ENCODE measurements around the gene ATP8B1. TPM values are rescaled to one million over a fixed set of nuclear protein-coding genes. Genes with fewer than 3 reads are reported as not detected.
"Not testable (repeated sequence)": the region's sequence is repeated elsewhere in the genome, so short reads cannot be mapped to it uniquely, and the experiment has no call there.

Gene ATP8B1
- polyA plus RNA-seq, 3 donors: 0.02 to 0.11 (median 0.03) TPM

DNA sequence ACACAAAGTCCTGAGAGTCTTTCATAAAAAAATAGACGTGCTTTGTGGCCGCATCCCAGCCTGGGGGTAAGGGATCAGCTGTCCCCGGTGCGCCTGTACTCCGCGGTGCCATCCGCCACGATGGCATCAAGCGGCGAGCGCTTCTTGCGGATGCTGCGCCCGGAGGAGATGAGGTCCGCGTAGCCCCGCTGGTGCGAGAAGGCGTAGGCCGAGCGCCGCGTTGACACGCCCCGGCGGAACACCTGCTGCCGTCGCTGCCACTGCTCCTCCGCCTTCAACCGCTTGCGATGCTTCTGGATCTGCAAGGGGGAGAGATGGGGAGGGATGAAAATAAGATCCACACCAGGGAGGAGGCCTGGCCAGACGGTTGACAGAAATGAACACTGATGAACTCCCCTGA is 154.7 kb downstream of the ATP8B1 start:
- no peak for DNase-seq
- H3K27me3 Mint-ChIP-seq (ENCODE audit: low read depth in 3 of 3): peaks cover 0 to 4% (median 0%) of the 10 kb centered on the region in 3 donors
- no peak overlapping the region for H3K4me3 Mint-ChIP-seq
- Histone ChIP-seq H3K27me3 (ENCODE audit: control insufficient read depth in 2 of 2, insufficient read depth in 2 of 2, low read length in 2 of 2) (no peaks in the 10 kb centered on the region), H3K4me3 (replicated peaks in 1 of 3; ENCODE audit: low read depth in 2 of 3, low read length in 3 of 3) (no peak overlapping the region), H3K27ac (ENCODE audit: low read depth in 1 of 2, low read length in 2 of 2) (no peak overlapping the region), H3K4me2 (replicated peaks; ENCODE audit: extremely low read depth, low read length, poor library complexity, severe bottlenecking) (no peak overlapping the region), H2AFZ (ENCODE audit: insufficient read depth, low read depth, low read length, poor library complexity, severe bottlenecking) (no peak overlapping the region), H3K9me3 (replicated peaks in 1 of 2; ENCODE audit: control insufficient read depth in 1 of 2, insufficient read depth in 1 of 2, low read length in 2 of 2) (no peaks in the 10 kb centered on the region), H3K79me2 (ENCODE audit: insufficient read depth, low read length) (peaks cover 83% of the 10 kb centered on the region), H3K9ac (ENCODE audit: insufficient read depth, low read length, poor library complexity, severe bottlenecking) (no peak overlapping the region), H4K20me1 (ENCODE audit: insufficient read depth, low read length) (peaks cover 9% of the 10 kb centered on the region), H3K4me1 (ENCODE audit: control insufficient read depth in 1 of 2, insufficient read depth in 2 of 2, low read length in 2 of 2) (peaks cover 16 to 21% of the 10 kb centered on the region in 2 donors), H3K36me3 (replicated peaks in 1 of 2; ENCODE audit: control insufficient read depth in 1 of 2, insufficient read depth in 2 of 2, low read length in 2 of 2) (no peaks in the 10 kb centered on the region)
- 97% methylated on average over 26 of the region's 32 CpGs for WGBS (ENCODE audit: insufficient coverage)
- peaks cover 15 to 36% of the 10 kb centered on the region in 2 donors for H3K36me3 Mint-ChIP-seq
- peaks cover 0 to 16% (median 1%) of the 10 kb centered on the region in 7 donors for H3K9me3 Mint-ChIP-seq
- H3K27ac Mint-ChIP-seq: peak overlapping the region in 6 of 7 donors; percentile 13 to 98 (median 94)
- intact Hi-C loops (cut with micrococcal nuclease): loop anchor here in 1 of 2 donors (2.0 kb wide), 1 partner anchor 18 kb away; no protein-coding TSS in a partner anchor
- H3K4me1 Mint-ChIP-seq: peaks cover 20% of the 10 kb centered on the region
- TF ChIP-seq, protein P1, sequence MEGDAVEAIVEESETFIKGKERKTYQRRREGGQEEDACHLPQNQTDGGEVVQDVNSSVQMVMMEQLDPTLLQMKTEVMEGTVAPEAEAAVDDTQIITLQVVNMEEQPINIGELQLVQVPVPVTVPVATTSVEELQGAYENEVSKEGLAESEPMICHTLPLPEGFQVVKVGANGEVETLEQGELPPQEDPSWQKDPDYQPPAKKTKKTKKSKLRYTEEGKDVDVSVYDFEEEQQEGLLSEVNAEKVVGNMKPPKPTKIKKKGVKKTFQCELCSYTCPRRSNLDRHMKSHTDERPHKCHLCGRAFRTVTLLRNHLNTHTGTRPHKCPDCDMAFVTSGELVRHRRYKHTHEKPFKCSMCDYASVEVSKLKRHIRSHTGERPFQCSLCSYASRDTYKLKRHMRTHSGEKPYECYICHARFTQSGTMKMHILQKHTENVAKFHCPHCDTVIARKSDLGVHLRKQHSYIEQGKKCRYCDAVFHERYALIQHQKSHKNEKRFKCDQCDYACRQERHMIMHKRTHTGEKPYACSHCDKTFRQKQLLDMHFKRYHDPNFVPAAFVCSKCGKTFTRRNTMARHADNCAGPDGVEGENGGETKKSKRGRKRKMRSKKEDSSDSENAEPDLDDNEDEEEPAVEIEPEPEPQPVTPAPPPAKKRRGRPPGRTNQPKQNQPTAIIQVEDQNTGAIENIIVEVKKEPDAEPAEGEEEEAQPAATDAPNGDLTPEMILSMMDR (IDR thresholded peaks at IDR 0.05): no peak

DNA sequence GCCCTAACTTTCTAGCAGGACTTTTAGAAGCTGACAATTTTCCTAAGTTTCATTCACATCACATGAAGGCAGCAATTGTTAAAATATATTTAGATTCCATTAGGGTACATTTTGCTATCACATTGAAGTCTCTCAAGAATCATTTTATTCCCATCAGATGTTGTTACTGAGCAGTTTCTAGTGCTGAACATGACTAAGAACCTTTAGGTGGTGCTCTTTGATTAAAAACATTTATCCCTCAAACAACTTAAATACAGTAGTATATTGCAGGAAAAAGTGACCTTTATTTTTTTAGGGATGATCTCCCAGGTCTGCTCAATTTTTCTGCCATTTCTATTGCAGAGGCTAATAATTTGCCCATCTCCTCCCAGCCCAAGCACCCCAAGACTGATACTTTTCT is 158.6 kb downstream of the ATP8B1 start:
- H3K4me3 Mint-ChIP-seq: no peak overlapping the region
- H3K4me3 ChIP-seq (replicated peaks in 1 of 3; ENCODE audit: low read depth in 2 of 3, low read length in 3 of 3): no peak overlapping the region
- H3K27ac ChIP-seq (ENCODE audit: low read depth in 1 of 2, low read length in 2 of 2): no peak overlapping the region
- H3K27me3 ChIP-seq (ENCODE audit: control insufficient read depth in 2 of 2, insufficient read depth in 2 of 2, low read length in 2 of 2): no peaks in the 10 kb centered on the region
- H3K9me3 Mint-ChIP-seq: peaks cover 3 to 28% (median 11%) of the 10 kb centered on the region in 7 donors
- peaks cover 33 to 57% of the 10 kb centered on the region in 2 donors for H3K36me3 Mint-ChIP-seq
- H3K9me3 ChIP-seq (replicated peaks in 1 of 2; ENCODE audit: control insufficient read depth in 1 of 2, insufficient read depth in 1 of 2, low read length in 2 of 2): peaks cover 4 to 10% of the 10 kb centered on the region in 2 donors
- H3K9ac ChIP-seq (ENCODE audit: insufficient read depth, low read length, poor library complexity, severe bottlenecking): no peak overlapping the region
- H3K4me1 ChIP-seq (ENCODE audit: control insufficient read depth in 1 of 2, insufficient read depth in 2 of 2, low read length in 2 of 2): peaks cover 4 to 5% of the 10 kb centered on the region in 2 donors
- peaks cover 0 to 4% (median 0%) of the 10 kb centered on the region in 3 donors for H3K27me3 Mint-ChIP-seq (ENCODE audit: low read depth in 3 of 3)
- no peak for DNase-seq
- peak overlapping the region in 2 of 7 donors; percentile 7 to 10 for H3K27ac Mint-ChIP-seq
- TF ChIP-seq, protein P1 (IDR thresholded peaks at IDR 0.05): peak; percentile 20
- H3K4me1 Mint-ChIP-seq: peaks cover 18% of the 10 kb centered on the region
- H3K79me2 ChIP-seq (ENCODE audit: insufficient read depth, low read length): peaks cover 56% of the 10 kb centered on the region
- H3K36me3 ChIP-seq (replicated peaks in 1 of 2; ENCODE audit: control insufficient read depth in 1 of 2, insufficient read depth in 2 of 2, low read length in 2 of 2): peaks cover 16 to 19% of the 10 kb centered on the region in 2 donors
- H3K4me2 ChIP-seq (replicated peaks; ENCODE audit: extremely low read depth, low read length, poor library complexity, severe bottlenecking): no peak overlapping the region
- peaks cover 9% of the 10 kb centered on the region for H4K20me1 ChIP-seq (ENCODE audit: insufficient read depth, low read length)
- intact Hi-C loops (cut with micrococcal nuclease): no loop called here
- H2AFZ ChIP-seq (ENCODE audit: insufficient read depth, low read depth, low read length, poor library complexity, severe bottlenecking): no peak overlapping the region

DNA sequence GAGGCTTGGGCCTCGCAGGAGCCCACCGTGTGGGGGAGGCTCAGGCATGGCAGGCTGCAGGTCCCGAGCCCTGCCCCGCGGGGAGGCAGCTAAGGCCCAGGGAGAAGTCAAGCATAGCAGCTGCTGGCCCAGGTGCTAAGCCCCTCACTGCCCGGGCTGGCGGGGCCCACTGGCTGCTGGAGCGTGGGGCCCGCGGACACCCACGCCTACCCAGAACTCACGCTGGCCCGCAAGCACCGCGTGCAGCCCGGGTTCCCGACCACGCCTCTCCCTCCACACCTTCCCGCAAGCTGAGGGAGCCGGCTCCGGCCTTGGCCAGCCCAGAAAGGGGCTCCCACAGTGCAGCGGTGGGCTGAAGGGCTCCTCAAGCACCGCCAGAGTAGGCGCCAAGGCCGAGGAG is 159.4 kb downstream of the ATP8B1 start:
- H3K4me1 Mint-ChIP-seq: peaks cover 13% of the 10 kb centered on the region
- Histone ChIP-seq H3K9me3 (replicated peaks in 1 of 2; ENCODE audit: control insufficient read depth in 1 of 2, insufficient read depth in 1 of 2, low read length in 2 of 2) (peaks cover 4 to 10% of the 10 kb centered on the region in 2 donors), H3K79me2 (ENCODE audit: insufficient read depth, low read length) (peaks cover 48% of the 10 kb centered on the region), H3K36me3 (replicated peaks in 1 of 2; ENCODE audit: control insufficient read depth in 1 of 2, insufficient read depth in 2 of 2, low read length in 2 of 2) (peaks cover 16 to 21% of the 10 kb centered on the region in 2 donors)
- H3K4me1 ChIP-seq (ENCODE audit: control insufficient read depth in 1 of 2, insufficient read depth in 2 of 2, low read length in 2 of 2); H3K27ac Mint-ChIP-seq; H3K9ac ChIP-seq (ENCODE audit: insufficient read depth, low read length, poor library complexity, severe bottlenecking); DNase-seq; H3K27me3 ChIP-seq (ENCODE audit: control insufficient read depth in 2 of 2, insufficient read depth in 2 of 2, low read length in 2 of 2); H4K20me1 ChIP-seq (ENCODE audit: insufficient read depth, low read length); H3K4me3 ChIP-seq (replicated peaks in 1 of 3; ENCODE audit: low read depth in 2 of 3, low read length in 3 of 3); H3K27ac ChIP-seq (ENCODE audit: low read depth in 1 of 2, low read length in 2 of 2); H3K4me3 Mint-ChIP-seq; H3K27me3 Mint-ChIP-seq (ENCODE audit: low read depth in 3 of 3); H2AFZ ChIP-seq (ENCODE audit: insufficient read depth, low read depth, low read length, poor library complexity, severe bottlenecking); intact Hi-C loops (cut with micrococcal nuclease); H3K4me2 ChIP-seq (replicated peaks; ENCODE audit: extremely low read depth, low read length, poor library complexity, severe bottlenecking): not testable (repeated sequence)
- H3K9me3 Mint-ChIP-seq: peaks cover 3 to 27% (median 11%) of the 10 kb centered on the region in 7 donors
- peaks cover 33 to 59% of the 10 kb centered on the region in 2 donors for H3K36me3 Mint-ChIP-seq
- 96% methylated on average over 20 of the region's 25 CpGs for WGBS (ENCODE audit: insufficient coverage)

Data from CD14-positive monocyte (primary cell).